Right lobe of liver (tissue), 4 donors: ENCODE results near the gene TOMM40L.
"Not testable (repeated sequence)": the region's sequence is repeated elsewhere in the genome, so short reads cannot be mapped to it uniquely, and the experiment has no call there.

Experiments
- POLR2A ChIP-seq: fragments of 450-650 bp; IDR thresholded peaks from one replicate; pipeline ENCODE4 v1.6.1; 2017; ENCODE audit warnings: antibody characterized with exemption, mild to moderate bottlenecking
- TF ChIP-seq, protein P1 (sequence below), 4 donors: fragments of 200-600 bp in 3 of 4; fragments of 450-650 bp in 1 of 4; IDR thresholded peaks; one replicate each; pipeline versions ENCODE4 v1.5.1 to v1.8.0; 2016 to 2022; ENCODE audit warnings: antibody characterized with exemption in 4 of 4, mild to moderate bottlenecking in 2 of 4
- donor health status: DM: no; HTN: no; CAD: no.
- donor health status: DM: no; HTN: no; CAD: no.
- donor health status: DM: no; HTN: yes; CAD: no.

- TF ChIP-seq, protein P1, sequence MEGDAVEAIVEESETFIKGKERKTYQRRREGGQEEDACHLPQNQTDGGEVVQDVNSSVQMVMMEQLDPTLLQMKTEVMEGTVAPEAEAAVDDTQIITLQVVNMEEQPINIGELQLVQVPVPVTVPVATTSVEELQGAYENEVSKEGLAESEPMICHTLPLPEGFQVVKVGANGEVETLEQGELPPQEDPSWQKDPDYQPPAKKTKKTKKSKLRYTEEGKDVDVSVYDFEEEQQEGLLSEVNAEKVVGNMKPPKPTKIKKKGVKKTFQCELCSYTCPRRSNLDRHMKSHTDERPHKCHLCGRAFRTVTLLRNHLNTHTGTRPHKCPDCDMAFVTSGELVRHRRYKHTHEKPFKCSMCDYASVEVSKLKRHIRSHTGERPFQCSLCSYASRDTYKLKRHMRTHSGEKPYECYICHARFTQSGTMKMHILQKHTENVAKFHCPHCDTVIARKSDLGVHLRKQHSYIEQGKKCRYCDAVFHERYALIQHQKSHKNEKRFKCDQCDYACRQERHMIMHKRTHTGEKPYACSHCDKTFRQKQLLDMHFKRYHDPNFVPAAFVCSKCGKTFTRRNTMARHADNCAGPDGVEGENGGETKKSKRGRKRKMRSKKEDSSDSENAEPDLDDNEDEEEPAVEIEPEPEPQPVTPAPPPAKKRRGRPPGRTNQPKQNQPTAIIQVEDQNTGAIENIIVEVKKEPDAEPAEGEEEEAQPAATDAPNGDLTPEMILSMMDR (IDR thresholded peaks at IDR 0.05), result not testable (repeated sequence)
- TF ChIP-seq POLR2A, result not testable (repeated sequence)
Measured at GRCh38 chr1:161257109-161257508, 31.2 kb downstream of the TOMM40L start.
